Gastrocnemius medialis (tissue), 4 donors: ENCODE results near the gene VIPR2. TPM values are rescaled to one million over a fixed set of nuclear protein-coding genes. Genes with fewer than 3 reads are reported as not detected.

Experiments used
- ATAC-seq, 2 donors: fragments of 150-250 bp; one replicate each; pipeline ENCODE4 v1.9.1; 2016
- DNase-seq, 2 donors: peaks; one replicate each; pipeline ENCODE4 v3.0.0-alpha.2; 2019
- H3K27ac ChIP-seq, 4 donors: fragments of 200-600 bp; sonication (generic); 1 replicate in 1 of 4; 2 replicates in 3 of 4; pipeline ENCODE4 v1.5.1; 2016 to 2018; ENCODE audit warnings: mild to moderate bottlenecking in 2 of 4, moderate library complexity in 1 of 4
- H3K27me3 ChIP-seq, 3 donors: fragments of 200-600 bp; sonication (generic) in 2 of 3; 1 replicate in 1 of 3; 2 replicates in 2 of 3; pipeline versions ENCODE4 v1.5.1 to v1.6.0; 2016 to 2019; ENCODE audit warnings: mild to moderate bottlenecking in 1 of 3, moderate library complexity in 1 of 3
- H3K36me3 ChIP-seq, 2 donors: fragments of 200-600 bp; sonication (generic) in 1 of 2; one replicate each; pipeline ENCODE4 v1.5.1; 2017 to 2018
- H3K4me1 ChIP-seq, 2 donors: fragments of 200-600 bp; sonication (generic) in 1 of 2; one replicate each; pipeline ENCODE4 v1.5.1; 2016 to 2017; ENCODE audit warnings: mild to moderate bottlenecking in 2 of 2
- H3K4me3 ChIP-seq, 4 donors: fragments of 200-600 bp; sonication (generic) in 3 of 4; 1 replicate in 1 of 4; 2 replicates in 3 of 4; pipeline ENCODE4 v1.5.1; 2016 to 2019; ENCODE audit warnings: mild to moderate bottlenecking in 2 of 4
- H3K9me3 ChIP-seq, 3 donors: fragments of 200-600 bp; sonication (generic) in 2 of 3; 1 replicate in 1 of 3; 2 replicates in 2 of 3; pipeline ENCODE4 v1.5.1; 2016 to 2019
- POLR2A ChIP-seq, 2 donors: fragments of 450-650 bp; IDR thresholded peaks; one replicate each; pipeline ENCODE4 v1.6.1; 2017; ENCODE audit warnings: antibody characterized with exemption in 2 of 2, mild to moderate bottlenecking in 2 of 2, moderate library complexity in 2 of 2
- in situ Hi-C, 4 donors: fragments of 200-750 bp; cut with MboI; loops; one replicate each; pipeline versions ENCODE4 v1.15.0 to v1.8.0; 2017; ENCODE audit warnings: low sequenced_read_pairs in 4 of 4
- intact Hi-C: fragments of 100-400 bp; cut with DNase I; formaldehyde crosslinking; loops from one replicate; pipeline ENCODE4 v1.15.1; 2023; ENCODE audit warnings: low total_unique reads
- total RNA-seq, 4 donors: library from RNA; depleted of rRNA; stranded (reverse); fragments of >200 nt; gene quantifications; one replicate each; pipeline versions ENCODE4 v1.1.0 to v1.2.3, GENCODE V29; 2016
- TF ChIP-seq, protein P1 (sequence below), 5 experiments: fragments of 450-650 bp in 3 of 5; fragments of 200-600 bp in 2 of 5; sonication (generic) in 2 of 5; IDR thresholded peaks in 4 of 5; conservative IDR thresholded peaks in 1 of 5; 1 replicate in 4 of 5; 2 replicates in 1 of 5; pipeline ENCODE4 v1.5.1; 2016 to 2019; ENCODE audit warnings: antibody characterized with exemption in 5 of 5, mild to moderate bottlenecking in 3 of 5, moderate library complexity in 3 of 5

VIPR2 gene
- total RNA-seq, 4 donors from 2014 or later = 0.39 to 2.2 (median 0.80) TPM

DNA sequence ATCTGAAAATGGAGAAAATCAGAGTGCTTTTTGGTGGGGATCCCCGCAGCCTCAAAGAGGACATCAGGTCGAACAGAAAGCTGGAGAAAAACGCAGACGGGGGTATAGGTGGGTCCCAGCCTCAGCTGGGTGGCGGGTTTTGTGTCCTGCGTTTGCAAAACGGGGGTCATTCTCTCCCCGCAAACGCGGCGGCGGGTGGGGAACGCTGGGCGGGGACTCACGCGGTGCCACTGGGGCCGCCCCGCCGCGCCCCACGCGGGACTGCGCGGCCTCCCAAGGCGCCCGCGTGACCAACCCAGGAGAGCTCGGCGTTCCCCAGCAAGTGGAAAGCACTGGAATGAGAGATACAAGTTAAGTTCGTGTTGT, 806 bp upstream of the VIPR2 start:
- Histone ChIP-seq H3K9me3 (no peaks in the 10 kb centered on the region), H3K4me1 (peaks cover 10 to 11% of the 10 kb centered on the region in 2 donors), H3K27ac (no peak overlapping the region), H3K4me3 (peak overlapping the region; percentile 63 to 71 (median 65)), H3K36me3 (no peaks in the 10 kb centered on the region), H3K27me3 (peaks cover 0 to 16% (median 7%) of the 10 kb centered on the region in 3 donors)
- no peak for TF ChIP-seq POLR2A (IDR thresholded peaks at IDR 0.05)
- TF ChIP-seq, protein P1, sequence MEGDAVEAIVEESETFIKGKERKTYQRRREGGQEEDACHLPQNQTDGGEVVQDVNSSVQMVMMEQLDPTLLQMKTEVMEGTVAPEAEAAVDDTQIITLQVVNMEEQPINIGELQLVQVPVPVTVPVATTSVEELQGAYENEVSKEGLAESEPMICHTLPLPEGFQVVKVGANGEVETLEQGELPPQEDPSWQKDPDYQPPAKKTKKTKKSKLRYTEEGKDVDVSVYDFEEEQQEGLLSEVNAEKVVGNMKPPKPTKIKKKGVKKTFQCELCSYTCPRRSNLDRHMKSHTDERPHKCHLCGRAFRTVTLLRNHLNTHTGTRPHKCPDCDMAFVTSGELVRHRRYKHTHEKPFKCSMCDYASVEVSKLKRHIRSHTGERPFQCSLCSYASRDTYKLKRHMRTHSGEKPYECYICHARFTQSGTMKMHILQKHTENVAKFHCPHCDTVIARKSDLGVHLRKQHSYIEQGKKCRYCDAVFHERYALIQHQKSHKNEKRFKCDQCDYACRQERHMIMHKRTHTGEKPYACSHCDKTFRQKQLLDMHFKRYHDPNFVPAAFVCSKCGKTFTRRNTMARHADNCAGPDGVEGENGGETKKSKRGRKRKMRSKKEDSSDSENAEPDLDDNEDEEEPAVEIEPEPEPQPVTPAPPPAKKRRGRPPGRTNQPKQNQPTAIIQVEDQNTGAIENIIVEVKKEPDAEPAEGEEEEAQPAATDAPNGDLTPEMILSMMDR (IDR thresholded peaks at IDR 0.05 in 4 of 5, conservative IDR thresholded peaks at IDR 0.05 in 1 of 5) = no peak
- ATAC-seq = no peak
- no peak for DNase-seq
- intact Hi-C loops = no loop called here
- in situ Hi-C loops = no loop called here

DNA sequence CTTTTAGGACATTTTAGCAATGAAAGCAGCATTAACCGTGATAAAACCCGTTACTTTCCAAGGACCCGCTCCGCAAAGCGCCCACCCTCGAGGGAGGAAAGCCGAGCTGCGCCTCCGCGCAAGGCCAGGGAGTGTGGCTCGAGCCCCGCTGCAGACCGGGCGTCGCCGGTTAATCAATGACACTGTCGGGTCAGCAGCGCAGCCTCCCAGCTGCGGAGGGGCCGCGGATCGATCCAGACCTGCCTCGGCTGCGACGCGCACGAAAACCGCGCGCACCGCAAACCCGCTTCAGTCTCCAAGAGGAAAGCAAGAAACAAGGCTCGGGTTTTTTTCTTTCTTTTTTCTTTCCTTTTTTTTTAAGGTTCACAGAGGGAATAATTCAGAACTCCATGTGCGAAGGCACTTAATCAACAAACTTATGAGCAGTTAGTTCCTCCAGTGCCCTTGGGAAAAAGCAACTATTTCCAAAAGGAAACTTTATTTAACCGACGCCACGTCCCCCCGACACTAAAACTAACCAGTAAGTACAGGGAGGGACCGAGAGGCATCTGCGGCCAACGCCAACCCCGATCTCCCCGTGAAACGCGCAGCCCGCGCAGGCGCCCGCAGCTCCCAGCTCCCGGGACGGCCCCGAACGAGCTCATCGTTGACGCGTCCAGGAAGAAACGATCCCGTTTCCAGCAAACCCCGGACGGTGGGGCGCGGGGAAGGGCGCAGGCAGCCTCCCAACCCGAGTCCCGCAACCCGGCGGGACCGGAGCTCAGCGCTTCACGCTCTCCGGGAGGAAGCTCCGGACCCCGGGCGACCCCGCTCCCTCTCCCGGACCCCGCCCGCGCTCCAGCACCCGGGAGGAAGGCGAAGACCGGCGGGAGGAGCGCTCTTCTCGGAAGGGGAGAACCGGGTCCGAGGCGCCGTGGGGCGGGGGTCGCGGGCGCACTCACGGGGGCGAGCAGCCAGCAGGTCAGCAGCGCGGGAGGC, 598 bp downstream of the VIPR2 start:
- no peak overlapping the region for H3K27ac ChIP-seq
- in situ Hi-C loops = no loop called here

DNA sequence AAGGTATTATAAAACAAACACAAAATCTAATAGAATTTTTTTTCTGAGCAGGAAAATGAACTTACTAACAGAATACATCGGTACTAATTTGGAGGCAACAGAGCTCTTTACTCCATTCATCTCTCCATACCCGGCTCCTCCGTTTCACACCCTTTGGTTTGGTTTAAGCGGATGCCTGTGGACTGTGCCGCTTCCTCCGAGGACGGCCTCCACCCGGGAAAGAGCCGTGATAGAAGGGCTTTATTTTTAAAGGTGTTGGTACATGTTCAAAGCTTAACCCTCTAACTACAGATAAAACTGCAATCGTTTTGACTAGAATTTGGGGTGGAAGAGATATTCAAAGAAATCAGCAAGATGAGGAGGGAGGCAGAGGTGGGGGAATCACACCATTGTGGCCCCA, 1.9 kb downstream of the VIPR2 start:
- Histone ChIP-seq H3K27me3 (peaks cover 0 to 16% (median 7%) of the 10 kb centered on the region in 3 donors), H3K4me1 (peaks cover 10 to 11% of the 10 kb centered on the region in 2 donors), H3K27ac (peak overlapping the region in 1 of 4 donors; percentile 52), H3K4me3 (no peak overlapping the region), H3K36me3 (no peaks in the 10 kb centered on the region), H3K9me3 (no peaks in the 10 kb centered on the region)
- ATAC-seq (no peak), DNase-seq (no peak)
- in situ Hi-C loops = no loop called here
- TF ChIP-seq, protein P1 (IDR thresholded peaks at IDR 0.05 in 4 of 5, conservative IDR thresholded peaks at IDR 0.05 in 1 of 5) = no peak
- TF ChIP-seq POLR2A (IDR thresholded peaks at IDR 0.05) = no peak
- intact Hi-C loops = loop anchor here (5.0 kb wide), 1 partner anchor 110 kb away; no protein-coding TSS in a partner anchor

More for the DNA sequence above, 598 bp downstream of the VIPR2 start:
- intact Hi-C loops = loop anchor here (5.0 kb wide), 1 partner anchor 112 kb away; no protein-coding TSS in a partner anchor
- DNase-seq (no peak), ATAC-seq (peak in 1 of 2 donors; percentile 35)
- H3K4me1 ChIP-seq = peaks cover 10 to 11% of the 10 kb centered on the region in 2 donors
- H3K27me3 ChIP-seq = peaks cover 0 to 16% (median 7%) of the 10 kb centered on the region in 3 donors
- TF ChIP-seq, protein P1 (IDR thresholded peaks at IDR 0.05 in 4 of 5, conservative IDR thresholded peaks at IDR 0.05 in 1 of 5) = no peak
- TF ChIP-seq POLR2A (IDR thresholded peaks at IDR 0.05) = no peak
- H3K9me3 ChIP-seq = no peaks in the 10 kb centered on the region
- no peaks in the 10 kb centered on the region for H3K36me3 ChIP-seq
- peak overlapping the region; percentile 63 to 79 (median 65) for H3K4me3 ChIP-seq

DNA sequence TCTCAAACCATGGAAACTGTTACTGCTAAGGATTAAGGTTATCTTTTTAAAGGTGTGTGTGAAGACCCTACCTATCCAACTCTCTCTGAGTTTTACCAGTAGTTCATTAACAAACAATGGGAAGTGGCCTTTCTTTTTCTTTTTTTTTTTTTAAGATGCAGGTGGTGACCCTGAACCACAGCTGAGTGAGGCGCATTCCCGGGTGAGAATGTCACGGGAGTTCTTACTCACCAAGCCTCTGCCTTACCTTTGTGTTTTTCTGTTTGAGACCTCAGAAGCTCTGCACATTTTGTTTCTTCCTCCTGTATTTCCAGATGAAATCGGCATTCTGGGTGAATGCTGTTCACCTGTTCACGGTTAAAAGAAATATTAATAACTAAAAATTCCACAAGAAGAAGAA, 2.5 kb downstream of the VIPR2 start:
- DNase-seq (no peak), ATAC-seq (no peak)
- TF ChIP-seq POLR2A (IDR thresholded peaks at IDR 0.05) = no peak
- TF ChIP-seq, protein P1 (IDR thresholded peaks at IDR 0.05 in 4 of 5, conservative IDR thresholded peaks at IDR 0.05 in 1 of 5) = no peak
- Histone ChIP-seq H3K27ac (peak overlapping the region in 3 of 4 donors; percentile 6 to 52 (median 15)), H3K27me3 (peaks cover 0 to 16% (median 7%) of the 10 kb centered on the region in 3 donors), H3K4me3 (no peak overlapping the region), H3K4me1 (peaks cover 10 to 11% of the 10 kb centered on the region in 2 donors), H3K9me3 (no peaks in the 10 kb centered on the region), H3K36me3 (no peaks in the 10 kb centered on the region)
- in situ Hi-C loops = no loop called here
- intact Hi-C loops = loop anchor here (5.0 kb wide), 1 partner anchor 110 kb away; no protein-coding TSS in a partner anchor
